Measurements from ENCODE around the gene GFAP.

GFAP gene

DNA sequence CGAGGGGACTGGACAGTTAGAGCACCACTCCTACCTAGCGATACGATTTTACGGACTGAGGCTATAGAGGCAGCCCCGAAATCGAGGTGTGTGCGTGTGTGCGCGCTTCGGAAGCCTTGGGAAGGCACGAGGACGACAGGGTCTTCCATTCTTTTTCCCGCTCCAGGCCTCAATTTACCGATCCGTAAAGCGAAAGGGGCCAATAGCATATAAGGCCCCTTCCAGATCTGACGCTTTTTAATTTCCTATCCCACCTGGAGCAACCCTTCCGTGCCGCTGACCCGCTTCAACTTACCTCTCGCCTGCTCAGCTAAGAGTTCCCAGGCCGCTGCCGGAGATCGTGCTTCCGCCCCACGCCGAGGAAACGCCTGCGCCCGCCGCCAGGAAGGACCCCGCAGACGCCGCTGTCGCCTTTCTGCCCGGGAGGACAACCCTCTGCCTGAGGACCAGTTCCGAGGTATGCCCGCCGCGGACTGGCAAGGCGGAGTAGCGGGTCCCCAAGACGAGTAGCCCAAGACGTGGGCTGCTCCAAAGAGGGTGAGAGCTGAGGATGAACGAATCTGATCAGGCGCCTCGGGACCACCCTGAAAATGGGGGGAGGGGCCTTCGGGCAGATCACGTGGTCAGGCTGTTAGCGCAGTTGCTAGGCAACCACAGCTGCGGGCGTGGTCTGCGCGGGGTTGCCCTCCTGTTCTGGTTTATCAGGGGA, 16.1 kb downstream of the GFAP start, which contains the start of gene EFTUD2:
TSS of gene EFTUD2 (minus strand) at position 372 of the 709 bp plus-strand sequence. CDS start 4,924 bp downstream, outside the sequence.
- no peak for TF ChIP-seq CTCF (IDR thresholded peaks at IDR 0.05)

- TF ChIP-seq CTCF (IDR thresholded peaks at IDR 0.05): no peak
Measured at GRCh38 chr17:44898768-44899073, 16.6 kb downstream of the GFAP start.

GRCh38 chr17:44894642-44895041, 20.7 kb downstream of the GFAP start:
- TF ChIP-seq CTCF (IDR thresholded peaks at IDR 0.05): no peak; the same call in 1 of the 2 replicates

DNA sequence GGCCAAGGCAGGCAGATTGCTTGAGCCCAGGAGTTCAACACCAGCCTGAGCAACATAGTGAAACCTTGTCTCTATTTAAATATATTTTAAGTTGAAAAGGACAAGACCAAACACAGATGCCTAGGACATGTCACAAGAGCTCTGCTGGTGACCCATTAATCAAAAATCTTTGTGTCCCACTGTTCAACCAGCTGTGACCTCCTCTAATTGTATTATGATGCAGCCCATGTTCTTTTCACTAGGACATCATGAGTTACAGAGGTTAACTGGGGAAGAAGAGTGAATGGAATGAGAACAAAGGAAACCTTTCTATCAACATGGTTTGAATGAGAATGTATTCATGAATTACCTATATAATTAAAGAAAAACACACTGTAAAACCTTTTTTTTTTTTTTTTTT, 23.1 kb downstream of the GFAP start:
- no peak for TF ChIP-seq CTCF (IDR thresholded peaks at IDR 0.05)

GRCh38 chr17:44889003-44889402, 26.3 kb downstream of the GFAP start:
- no peak for TF ChIP-seq CTCF (IDR thresholded peaks at IDR 0.05)

- TF ChIP-seq CTCF (IDR thresholded peaks at IDR 0.05): no peak
Measured at GRCh38 chr17:44887971-44888954, 27.0 kb downstream of the GFAP start.

- TF ChIP-seq CTCF (IDR thresholded peaks at IDR 0.05): no peak
Measured at GRCh38 chr17:44887016-44887415, 28.3 kb downstream of the GFAP start.

Measured in LNCAP (cell line).